Measurements from ENCODE around the gene NACC2.

Gene NACC2

DNA sequence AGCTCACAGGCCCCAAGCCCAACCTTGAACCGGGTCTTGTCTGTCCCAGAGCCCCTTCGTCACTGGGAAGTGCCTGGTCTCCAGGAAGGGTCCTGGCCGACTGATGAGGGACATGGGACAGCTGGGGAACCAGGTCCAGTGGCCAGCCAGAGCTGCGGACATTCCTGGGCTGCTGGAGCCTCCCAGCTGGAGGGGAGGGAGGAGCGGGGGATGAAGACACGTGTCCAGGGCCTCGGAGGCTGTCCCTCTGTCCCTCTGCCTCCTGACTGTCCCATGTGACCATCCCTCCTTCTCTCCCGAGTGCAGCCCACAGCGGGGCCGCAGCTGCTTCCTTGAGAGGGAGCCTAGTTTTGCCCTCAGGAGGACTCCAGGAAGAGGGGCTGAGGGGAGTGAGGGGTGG lies 92.2 kb downstream of the NACC2 start:
- in situ Hi-C loops (cut with MboI; ENCODE audit: low sequenced_read_pairs): no loop called here

DNA sequence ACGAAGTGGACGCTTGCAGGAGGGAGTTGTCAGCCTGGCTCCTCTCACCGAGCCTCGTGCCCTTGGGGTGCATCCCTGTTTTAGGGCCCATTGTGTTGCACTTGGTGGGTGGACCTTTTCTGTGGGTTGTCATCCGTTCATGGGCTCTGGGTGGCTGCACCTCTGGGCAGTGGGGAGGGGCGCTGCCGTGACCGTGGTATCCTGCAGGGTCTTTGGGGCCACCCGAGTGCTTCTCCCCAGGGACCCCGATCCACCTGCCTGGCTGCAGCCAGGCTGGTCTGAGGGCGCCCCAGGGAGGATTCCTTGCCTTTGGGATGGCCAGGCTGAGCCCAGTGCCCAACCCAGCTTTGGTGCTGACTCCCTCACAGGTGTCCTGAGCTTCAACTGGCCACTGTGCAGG lies 92.9 kb downstream of the NACC2 start:
- in situ Hi-C loops (cut with MboI; ENCODE audit: low sequenced_read_pairs): no loop called here

- in situ Hi-C loops (cut with MboI; ENCODE audit: low sequenced_read_pairs): no loop called here
These were observed 93.9 kb downstream of the NACC2 start for GRCh38 chr9:136001231-136001630.

DNA sequence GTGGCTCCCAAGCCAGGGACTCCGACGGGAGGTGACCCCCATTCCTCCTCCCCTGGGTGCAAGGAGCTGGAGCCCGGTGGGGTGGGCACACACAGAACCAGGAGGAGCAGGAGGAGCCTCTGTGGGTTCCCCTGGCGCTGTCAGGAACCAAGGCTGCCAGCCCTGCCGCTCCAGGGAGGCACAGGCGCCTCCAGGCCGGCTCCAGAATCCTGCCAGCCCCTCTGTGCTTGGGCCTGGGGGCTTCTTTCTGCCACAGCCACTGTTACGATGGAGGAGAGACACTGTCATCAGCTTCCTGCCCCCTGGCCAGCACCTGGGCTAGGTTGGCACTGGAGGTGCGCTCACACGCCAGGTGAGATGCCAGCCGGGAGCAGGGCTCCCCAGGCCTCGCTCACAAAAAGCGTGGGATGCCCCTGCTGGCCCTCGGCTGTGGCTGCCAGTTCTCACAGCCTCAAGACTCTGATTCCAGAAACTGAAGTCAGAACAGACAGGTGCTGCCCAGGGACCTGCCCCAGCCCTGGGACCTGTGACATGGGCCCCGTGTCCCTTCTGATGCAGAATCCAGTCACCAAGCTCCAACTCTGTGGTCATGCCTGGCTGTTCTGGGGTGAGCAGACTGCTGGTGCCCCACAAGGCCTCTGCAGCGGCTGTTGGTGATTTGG lies 96.5 kb downstream of the NACC2 start:
- in situ Hi-C loops (cut with MboI; ENCODE audit: low sequenced_read_pairs): no loop called here

GRCh38 chr9:135998016-135998380 lies 97.1 kb downstream of the NACC2 start:
- in situ Hi-C loops (cut with MboI; ENCODE audit: low sequenced_read_pairs): no loop called here

- in situ Hi-C loops (cut with MboI; ENCODE audit: low sequenced_read_pairs): no loop called here
These were observed 97.7 kb downstream of the NACC2 start for GRCh38 chr9:135997090-135998015.

- in situ Hi-C loops (cut with MboI; ENCODE audit: low sequenced_read_pairs): no loop called here
These were observed 99.3 kb downstream of the NACC2 start for GRCh38 chr9:135995816-135996215.

GRCh38 chr9:135994501-135995192 lies 100.4 kb downstream of the NACC2 start:
- in situ Hi-C loops (cut with MboI; ENCODE audit: low sequenced_read_pairs): no loop called here

- in situ Hi-C loops (cut with MboI; ENCODE audit: low sequenced_read_pairs): no loop called here
These were observed 101.2 kb downstream of the NACC2 start for GRCh38 chr9:135993765-135994500.

GRCh38 chr9:135993409-135993742 lies 101.7 kb downstream of the NACC2 start:
- in situ Hi-C loops (cut with MboI; ENCODE audit: low sequenced_read_pairs): no loop called here

- in situ Hi-C loops (cut with MboI; ENCODE audit: low sequenced_read_pairs): no loop called here
These were observed 102.3 kb downstream of the NACC2 start for GRCh38 chr9:135992486-135993408.

DNA sequence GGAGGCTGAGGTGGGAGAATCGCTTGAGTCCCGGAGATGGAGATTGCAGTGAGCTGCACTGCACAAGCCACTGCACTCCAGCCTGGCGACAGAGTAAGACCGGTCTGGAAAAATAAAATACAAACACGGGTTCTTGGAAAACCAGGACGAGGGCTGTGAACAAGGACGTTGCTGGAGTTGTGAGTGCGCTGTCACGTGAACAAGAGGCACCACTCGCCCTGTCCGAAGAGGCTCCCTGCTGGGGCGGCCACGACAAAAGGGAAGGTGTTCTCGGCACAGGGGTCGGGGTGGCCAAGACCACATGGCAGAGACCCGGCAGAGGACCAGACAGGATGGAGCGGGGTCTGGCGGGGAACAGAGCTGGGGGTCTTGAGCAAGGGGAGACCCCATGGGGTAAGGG lies 103.3 kb downstream of the NACC2 start:
- in situ Hi-C loops (cut with MboI; ENCODE audit: low sequenced_read_pairs): no loop called here

DNA sequence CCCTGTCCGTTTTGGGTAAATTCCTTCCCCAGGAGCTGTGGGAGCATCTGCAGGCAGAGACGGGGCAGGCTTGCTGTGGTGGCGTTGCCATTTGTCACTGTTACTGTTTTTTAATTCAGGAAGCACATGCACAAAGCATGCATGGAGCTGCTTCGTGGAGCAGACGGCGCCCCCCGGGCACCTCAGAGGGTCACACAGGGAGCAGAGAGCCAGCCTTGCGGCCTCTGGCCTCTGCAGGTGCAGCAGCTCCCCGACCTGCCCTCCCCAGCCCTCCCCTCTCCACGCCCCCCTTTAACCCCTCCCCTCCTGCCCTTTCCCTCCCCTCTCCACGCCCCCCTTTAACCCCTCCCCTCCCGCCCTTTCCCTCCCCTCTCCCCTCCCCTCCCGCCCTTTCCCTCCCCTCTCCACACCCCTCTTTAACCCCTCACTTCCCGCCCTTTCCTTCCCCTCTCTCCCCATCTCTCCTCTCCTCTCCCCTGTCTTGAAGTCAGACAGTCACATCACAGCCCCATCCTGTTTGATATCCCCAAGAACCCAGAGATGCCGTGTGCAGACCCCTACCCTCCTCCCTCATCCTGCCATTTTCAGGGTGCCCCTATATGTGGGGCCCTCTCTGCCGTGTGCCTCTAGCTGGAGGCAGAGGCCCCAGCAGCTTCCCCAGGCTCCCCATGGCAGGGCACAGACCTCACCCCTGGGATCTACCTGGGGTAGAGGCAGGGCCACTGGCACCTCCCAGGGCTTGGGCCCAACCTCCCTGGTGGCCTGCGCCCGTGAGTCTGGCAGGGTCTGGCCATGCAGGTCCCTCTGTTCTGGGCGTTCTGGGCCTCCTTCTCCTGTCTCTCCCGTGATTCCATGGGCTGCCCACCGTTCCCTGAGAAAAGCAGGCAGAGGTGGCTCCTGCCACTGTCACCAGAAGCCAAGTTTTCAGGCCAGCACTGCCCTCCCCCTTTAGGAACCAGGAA lies 104.3 kb downstream of the NACC2 start:
- in situ Hi-C loops (cut with MboI; ENCODE audit: low sequenced_read_pairs): no loop called here

DNA sequence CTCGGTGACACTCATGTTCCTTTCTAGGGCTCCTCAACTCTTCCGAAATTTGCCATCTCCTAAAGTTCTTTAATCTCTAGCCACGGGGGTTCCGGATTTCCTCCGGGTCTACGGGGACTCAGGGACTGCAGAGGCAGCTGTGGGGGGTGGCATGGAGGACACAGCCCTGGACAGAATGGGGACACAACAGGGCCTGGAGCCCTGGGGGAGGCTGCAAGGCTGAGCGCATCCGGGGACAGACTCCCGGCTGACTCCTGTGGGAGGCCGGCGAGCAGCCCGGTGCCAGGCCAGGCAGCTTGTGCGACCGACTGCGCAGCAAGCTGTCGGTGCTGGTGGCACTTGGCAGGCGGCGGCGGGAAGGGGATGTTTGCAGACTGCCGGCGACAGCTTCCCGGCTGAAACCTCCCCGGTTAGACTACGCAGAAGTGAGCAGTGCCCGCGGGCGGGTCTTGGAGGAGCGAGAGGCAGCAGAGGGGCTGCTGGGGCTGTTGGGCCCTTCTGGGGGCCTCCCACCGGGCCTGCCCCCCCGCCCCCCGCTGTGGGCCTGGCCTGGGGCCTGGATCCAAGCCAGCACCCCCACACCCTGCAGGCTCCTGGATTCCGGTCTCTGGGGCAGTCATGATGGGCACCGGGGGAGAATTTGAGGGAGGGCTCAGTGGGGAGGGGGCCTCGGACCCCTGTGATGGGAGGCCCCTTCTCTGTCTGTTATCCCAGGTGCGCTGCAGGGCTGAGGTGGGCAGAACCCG lies 105.2 kb downstream of the NACC2 start:
- in situ Hi-C loops (cut with MboI; ENCODE audit: low sequenced_read_pairs): no loop called here

GRCh38 chr9:135989157-135989556 lies 105.9 kb downstream of the NACC2 start:
- in situ Hi-C loops (cut with MboI; ENCODE audit: low sequenced_read_pairs): no loop called here

- in situ Hi-C loops (cut with MboI; ENCODE audit: low sequenced_read_pairs): no loop called here
These were observed 106.6 kb downstream of the NACC2 start for GRCh38 chr9:135988493-135988892.

GRCh38 chr9:135987838-135988404 lies 107.2 kb downstream of the NACC2 start:
- in situ Hi-C loops (cut with MboI; ENCODE audit: low sequenced_read_pairs): no loop called here

DNA sequence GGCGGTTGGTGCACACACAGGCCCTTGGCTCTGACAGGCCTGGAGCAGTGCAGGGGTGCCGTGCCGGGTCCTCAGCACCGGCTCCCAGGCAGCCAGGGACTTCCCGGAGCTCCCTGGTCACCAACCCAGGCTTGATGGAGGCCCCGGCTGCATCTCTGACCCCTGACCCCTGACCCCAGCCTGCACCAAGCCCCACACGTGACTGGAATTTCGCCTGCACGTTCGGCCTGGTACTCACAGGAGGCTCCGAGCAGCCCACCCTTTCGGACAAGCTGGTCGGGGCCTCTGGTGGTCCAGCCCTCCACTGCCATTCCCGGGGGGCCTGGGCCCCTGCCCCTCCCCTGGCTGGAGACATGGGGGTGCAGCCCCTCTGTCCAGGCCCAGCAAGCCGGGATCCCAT lies 108.5 kb downstream of the NACC2 start:
- in situ Hi-C loops (cut with MboI; ENCODE audit: low sequenced_read_pairs): no loop called here

Measured in HL-60/S4 treated with phorbol 12-myristate 13-acetate at 8.2 ng/mL for 4 days and 3 days (cell line).